Measurements from ENCODE around the gene CERKL.
"Not testable (repeated sequence)": the region's sequence is repeated elsewhere in the genome, so short reads cannot be mapped to it uniquely, and the experiment has no call there.

CERKL gene

GRCh38 chr2:181656450-181657291 lies at the start of gene CERKL:
Gene CERKL (minus strand): TSS chr2:181657105. CDS start chr2:181657006, 99 bp downstream.
- no peak for DNase-seq

- not testable (repeated sequence) for DNase-seq
Measured at GRCh38 chr2:181702519-181702918, 45.6 kb upstream of the CERKL start.

- DNase-seq = no peak
Measured at GRCh38 chr2:181698223-181698622, 41.3 kb upstream of the CERKL start.

GRCh38 chr2:181697571-181697970 lies 40.7 kb upstream of the CERKL start:
- no peak for DNase-seq

GRCh38 chr2:181697126-181697525 lies 40.2 kb upstream of the CERKL start:
- no peak for DNase-seq

- no peak for DNase-seq
Measured at GRCh38 chr2:181694271-181694670, 37.4 kb upstream of the CERKL start.

- DNase-seq = no peak
Measured at GRCh38 chr2:181690860-181691259, 34.0 kb upstream of the CERKL start.

- DNase-seq = no peak
Measured at GRCh38 chr2:181686576-181687185, 29.8 kb upstream of the CERKL start.

GRCh38 chr2:181685150-181685688 lies 28.3 kb upstream of the CERKL start:
- no peak for DNase-seq

GRCh38 chr2:181684454-181685149 lies 27.7 kb upstream of the CERKL start:
- DNase-seq = no peak

GRCh38 chr2:181683518-181684453 lies 26.9 kb upstream of the CERKL start:
- DNase-seq = no peak

GRCh38 chr2:181682795-181683517 lies 26.1 kb upstream of the CERKL start:
- no peak for DNase-seq

- no peak for DNase-seq
Measured at GRCh38 chr2:181682026-181682789, 25.3 kb upstream of the CERKL start.

- no peak for DNase-seq
Measured at GRCh38 chr2:181680937-181681811, 24.3 kb upstream of the CERKL start.

- no peak for DNase-seq
Measured at GRCh38 chr2:181680055-181680936, 23.4 kb upstream of the CERKL start, which contains the start of gene NEUROD1. Gene NEUROD1 (minus strand): TSS chr2:181680517. CDS start chr2:181678860, 1,657 bp downstream.

- DNase-seq = no peak
Measured at GRCh38 chr2:181679544-181679979, 22.7 kb upstream of the CERKL start.

GRCh38 chr2:181678861-181679543 lies 22.1 kb upstream of the CERKL start:
- DNase-seq = no peak

Data from SHP77 (cell line).